H9 (cell line): ENCODE measurements around the gene GPR180. TPM values are rescaled to one million over a fixed set of nuclear protein-coding genes. Genes with fewer than 3 reads are reported as not detected.

Experiments used
- DNase-seq: peaks from one replicate; pipeline ENCODE4 v3.0.0-alpha.2; 2017
- H2AFZ ChIP-seq: one replicate; pipeline ENCODE4 v1.6.1; 2013; ENCODE audit warnings: mild to moderate bottlenecking, low read length, control low read depth, moderate library complexity
- H2AK5ac ChIP-seq: 2 replicates; pipeline ENCODE4 v1.6.1; 2013; ENCODE audit warnings: low read length, control low read depth, mixed read lengths; ENCODE audit not compliant: insufficient read length
- H2BK120ac ChIP-seq: one replicate; pipeline ENCODE4 v1.6.1; 2013; ENCODE audit warnings: low read depth, mild to moderate bottlenecking, low read length, control low read depth, inconsistent platforms; ENCODE audit not compliant: poor library complexity, severe bottlenecking
- H2BK12ac ChIP-seq: 2 replicates; pipeline ENCODE4 v1.6.1; 2013; ENCODE audit warnings: low read length, control low read depth, mixed read lengths, low read depth; ENCODE audit not compliant: insufficient read length
- H2BK15ac ChIP-seq: 2 replicates; pipeline ENCODE4 v1.6.1; 2013; ENCODE audit warnings: low read depth, low read length, control low read depth
- H2BK20ac ChIP-seq: one replicate; pipeline ENCODE4 v1.6.1; 2013; ENCODE audit warnings: low read depth, mild to moderate bottlenecking, low read length, control low read depth, inconsistent platforms; ENCODE audit not compliant: poor library complexity, severe bottlenecking
- H2BK5ac ChIP-seq: 2 replicates; pipeline ENCODE4 v1.6.1; 2013; ENCODE audit warnings: low read length, control low read depth, mixed read lengths; ENCODE audit not compliant: insufficient read length
- H3K14ac ChIP-seq: 2 replicates; pipeline ENCODE4 v1.6.1; 2013; ENCODE audit warnings: low read length, control low read depth; ENCODE audit not compliant: insufficient read depth
- H3K18ac ChIP-seq: 2 replicates; pipeline ENCODE4 v1.6.1; 2013; ENCODE audit warnings: low read depth, mild to moderate bottlenecking, mixed read lengths, low read length, control low read depth; ENCODE audit not compliant: insufficient read length
- H3K23ac ChIP-seq: 2 replicates; pipeline ENCODE4 v1.6.1; 2013; ENCODE audit warnings: low read length, control low read depth, mixed read lengths, low read depth; ENCODE audit not compliant: insufficient read length
- H3K23me2 ChIP-seq: 2 replicates; pipeline ENCODE4 v1.6.1; 2013; ENCODE audit warnings: low read depth, mild to moderate bottlenecking, mixed read lengths, low read length, control low read depth; ENCODE audit not compliant: insufficient read length, poor library complexity, severe bottlenecking
- H3K27ac ChIP-seq: 2 replicates; pipeline ENCODE4 v1.5.1; 2013; ENCODE audit warnings: low read length, control low read depth, mixed read lengths, low read depth; ENCODE audit not compliant: insufficient read length
- H3K27me3 ChIP-seq: 2 replicates; pipeline ENCODE4 v1.6.1; 2013; ENCODE audit warnings: low read length, control low read depth, inconsistent platforms; ENCODE audit not compliant: insufficient read depth
- H3K4ac ChIP-seq: 2 replicates; pipeline ENCODE4 v1.6.1; 2013; ENCODE audit warnings: low read depth, mild to moderate bottlenecking, control low read depth, inconsistent platforms, low read length, moderate library complexity
- H3K4me1 ChIP-seq: 2 replicates; pipeline ENCODE4 v1.6.1; 2013; ENCODE audit warnings: low read length, control low read depth, inconsistent platforms; ENCODE audit not compliant: insufficient read depth
- H3K4me2 ChIP-seq: 2 replicates; pipeline ENCODE4 v1.6.1; 2013; ENCODE audit warnings: low read length, control low read depth, mixed read lengths; ENCODE audit not compliant: insufficient read length, insufficient read depth
- H3K56ac ChIP-seq: 2 replicates; pipeline ENCODE4 v1.6.1; 2013; ENCODE audit warnings: low read depth, mild to moderate bottlenecking, mixed read lengths, low read length, control low read depth; ENCODE audit not compliant: insufficient read length
- H3K79me1 ChIP-seq: 2 replicates; pipeline ENCODE4 v1.6.1; 2013; ENCODE audit warnings: low read depth, mild to moderate bottlenecking, moderate library complexity, low read length, control low read depth, inconsistent platforms; ENCODE audit not compliant: insufficient read depth, poor library complexity, severe bottlenecking
- H3K79me2 ChIP-seq: 2 replicates; pipeline ENCODE4 v1.6.1; 2013; ENCODE audit warnings: low read length, control low read depth, inconsistent platforms; ENCODE audit not compliant: insufficient read depth
- H3K9ac ChIP-seq: 2 replicates; pipeline ENCODE4 v1.6.1; 2013; ENCODE audit warnings: low read length, control low read depth, mixed read lengths; ENCODE audit not compliant: insufficient read length; ENCODE audit errors: extremely low read depth
- H3K9me3 ChIP-seq: one replicate; pipeline ENCODE4 v1.6.1; 2013; ENCODE audit warnings: low read depth, low read length, inconsistent platforms; ENCODE audit not compliant: control insufficient read depth
- H3T11ph ChIP-seq: one replicate; pipeline ENCODE4 v1.6.1; 2013; ENCODE audit warnings: mild to moderate bottlenecking, low read length, control low read depth, inconsistent platforms
- H4K20me1 ChIP-seq: one replicate; pipeline ENCODE4 v1.6.1; 2013; ENCODE audit not compliant: control insufficient read depth, insufficient read length, insufficient read depth
- H4K5ac ChIP-seq: 2 replicates; pipeline ENCODE4 v1.6.1; 2013; ENCODE audit warnings: low read depth, mild to moderate bottlenecking, mixed read lengths, low read length, control low read depth; ENCODE audit not compliant: insufficient read length
- H4K8ac ChIP-seq: replicated peaks from 2 replicates; pipeline ENCODE4 v1.6.1; 2013; ENCODE audit warnings: low read length, control low read depth, mixed read lengths, low read depth; ENCODE audit not compliant: insufficient read length
- H4K91ac ChIP-seq: 2 replicates; pipeline ENCODE4 v1.6.1; 2013; ENCODE audit warnings: low read depth, mild to moderate bottlenecking, moderate library complexity, mixed read lengths, low read length, control low read depth; ENCODE audit not compliant: insufficient read length
- H3K27ac Mint-ChIP-seq, 3 experiments: 2 replicates in 2 of 3; 3 replicates in 1 of 3; pipeline ENCODE4 v1.8.0; 2020 to 2021; ENCODE audit warnings: mixed read lengths in 3 of 3, mild to moderate bottlenecking in 1 of 3, moderate library complexity in 1 of 3
- H3K27me3 Mint-ChIP-seq: 2 replicates; pipeline ENCODE4 v1.8.0; 2021; ENCODE audit warnings: low read depth, mild to moderate bottlenecking, moderate library complexity, mixed read lengths
- H3K36me3 Mint-ChIP-seq, 3 experiments: 2 replicates in 2 of 3; 3 replicates in 1 of 3; pipeline ENCODE4 v1.8.0; 2020 to 2021; ENCODE audit warnings: low read depth in 3 of 3, mixed read lengths in 3 of 3; ENCODE audit not compliant: insufficient read depth in 1 of 3
- H3K4me1 Mint-ChIP-seq, 2 experiments: 2 replicates each; pipeline ENCODE4 v1.8.0; 2020; ENCODE audit warnings: mixed read lengths in 2 of 2
- H3K4me3 Mint-ChIP-seq, 2 experiments: 2 replicates in 1 of 2; 3 replicates in 1 of 2; pipeline ENCODE4 v1.8.0; 2020 to 2021; ENCODE audit warnings: mild to moderate bottlenecking in 2 of 2, mixed read lengths in 2 of 2, moderate library complexity in 1 of 2
- H3K9me3 Mint-ChIP-seq, 2 experiments: 2 replicates in 1 of 2; 3 replicates in 1 of 2; pipeline ENCODE4 v1.8.0; 2020; ENCODE audit warnings: mild to moderate bottlenecking in 2 of 2, mixed read lengths in 2 of 2, moderate library complexity in 1 of 2
- CTCF ChIP-seq: fragments of 200-600 bp; sonication (generic); conservative IDR thresholded peaks from 3 replicates; pipeline ENCODE4 v1.8.0; 2021; ENCODE audit warnings: antibody characterized with exemption, mild to moderate bottlenecking
- WGBS: extraction: QIAGEN DNeasy Blood & Tissue Kit; methylation state at CpG from one replicate; pipeline ENCODE4 v1.1.7; 2013; ENCODE audit warnings: missing lambda C conversion rate, low lambda C conversion rate, mixed read lengths; ENCODE audit not compliant: insufficient read length; ENCODE audit errors: extremely low coverage; 5-methylcytosine and 5-hydroxymethylcytosine counted together
- total RNA-seq: library from RNA; stranded (reverse); gene quantifications from 2 replicates; pipeline ENCODE4 v1.2.1, GENCODE V29; 2021

The GPR180 gene
- total RNA-seq, 1 experiment from 2014 or later, result 5.1 TPM

- no peaks in the 10 kb centered on the region for H4K20me1 ChIP-seq
- H3K27me3 ChIP-seq, result no peaks in the 10 kb centered on the region; the same call in 1 of the 2 replicates
- H3K36me3 Mint-ChIP-seq, result peaks cover 9 to 17% (median 17%) of the 10 kb centered on the region in 3 experiments
- H2BK120ac ChIP-seq, result no peak within 1 kb of the TSS
- no peak within 1 kb of the TSS for H2BK15ac ChIP-seq
- H2BK12ac ChIP-seq, result no peak within 1 kb of the TSS
- no peak within 1 kb of the TSS for H3K56ac ChIP-seq
- H4K91ac ChIP-seq, result no peak within 1 kb of the TSS
- H3K27me3 Mint-ChIP-seq, result peaks cover 13% of the 10 kb centered on the region
- H3K23me2 ChIP-seq, result peaks cover 9% of the 10 kb centered on the region
- no peak within 1 kb of the TSS for H4K5ac ChIP-seq
- no peak within 1 kb of the TSS for H3K23ac ChIP-seq
- H3K27ac ChIP-seq, result no peak within 1 kb of the TSS
- no peaks in the 10 kb centered on the region for H3K4me1 ChIP-seq
- peaks cover 5% of the 10 kb centered on the region; the same call in 1 of the 2 replicates for H3K79me2 ChIP-seq
- H2AFZ ChIP-seq, result peak within 1 kb of the TSS; percentile 10
- H3K79me1 ChIP-seq, result peaks cover 3% of the 10 kb centered on the region
- no CpG with 5 or more reads among the region's 41 CpGs for WGBS
- H3K9me3 ChIP-seq, result peaks cover 7% of the 10 kb centered on the region
- H3K9me3 Mint-ChIP-seq, result peaks cover 7 to 12% of the 10 kb centered on the region in 2 experiments
- no peak within 1 kb of the TSS for H3T11ph ChIP-seq
- no peak within 1 kb of the TSS for H2BK5ac ChIP-seq
- H3K27ac Mint-ChIP-seq, result peak within 1 kb of the TSS; percentile 90 to 96 (median 93)
- no peak within 1 kb of the TSS for H2BK20ac ChIP-seq
- peak within 1 kb of the TSS; percentile 83 for H3K4me2 ChIP-seq
- no peak for TF ChIP-seq CTCF
- DNase-seq, result peak; percentile 95
- H3K18ac ChIP-seq, result peak within 1 kb of the TSS; percentile 5
- no peak within 1 kb of the TSS for H2AK5ac ChIP-seq
- H3K14ac ChIP-seq, result peak within 1 kb of the TSS; percentile 49; the same call in 1 of the 2 replicates
- no peak within 1 kb of the TSS for H3K4ac ChIP-seq
- no peak within 1 kb of the TSS for H4K8ac ChIP-seq
- H3K9ac ChIP-seq, result peak within 1 kb of the TSS; percentile 74
- peak within 1 kb of the TSS; percentile 94 to 95 for H3K4me3 Mint-ChIP-seq
- peaks cover 16 to 22% of the 10 kb centered on the region in 2 experiments for H3K4me1 Mint-ChIP-seq
Observed at GRCh38 chr13:94595950-94596574, 5.6 kb upstream of the GPR180 start, which contains the start of gene TGDS. TGDS (minus strand) TSS chr13:94596152; CDS start chr13:94596136, 16 bp downstream.
